Smooth muscle cell (in vitro differentiated cells): ENCODE results near the gene TTN. TPM values are rescaled to one million over a fixed set of nuclear protein-coding genes. Genes with fewer than 3 reads are reported as not detected.

Source experiments
- DNase-seq: peaks from one replicate; lab custom pipeline; 2025; ENCODE audit not compliant: unreplicated experiment; lab: John Stamatoyannopoulos, UW
- H2AFZ ChIP-seq: fragments of 200-600 bp; sonication (generic); 2 replicates; pipeline ENCODE4 v1.6.0; 2016; ENCODE audit warnings: antibody characterized with exemption, low read depth, mild to moderate bottlenecking
- H3F3A ChIP-seq: fragments of 200-600 bp; sonication (generic); 2 replicates; pipeline ENCODE4 v1.6.0; 2017; ENCODE audit warnings: antibody characterized with exemption, low read depth
- H3K27ac ChIP-seq: fragments of 200-600 bp; sonication (generic); 2 replicates; pipeline ENCODE4 v1.5.1; 2016; ENCODE audit warnings: low read depth, mild to moderate bottlenecking
- H3K27me3 ChIP-seq: fragments of 200-600 bp; sonication (generic); 2 replicates; pipeline ENCODE4 v1.6.1; 2016; ENCODE audit warnings: low read depth, mild to moderate bottlenecking
- H3K36me3 ChIP-seq: fragments of 200-600 bp; sonication (generic); 2 replicates; pipeline ENCODE4 v1.5.1; 2016; ENCODE audit warnings: low read depth
- H3K4me1 ChIP-seq: fragments of 200-600 bp; sonication (generic); 2 replicates; pipeline ENCODE4 v1.5.1; 2016; ENCODE audit warnings: low read depth
- H3K4me2 ChIP-seq: fragments of 200-600 bp; sonication (generic); 2 replicates; pipeline ENCODE4 v1.6.0; 2016; ENCODE audit warnings: mild to moderate bottlenecking
- H3K4me3 ChIP-seq: fragments of 200-600 bp; sonication (generic); 2 replicates; pipeline ENCODE4 v1.5.1; 2016; ENCODE audit warnings: mild to moderate bottlenecking
- H3K79me2 ChIP-seq: fragments of 200-600 bp; sonication (generic); 2 replicates; pipeline ENCODE4 v1.6.0; 2016; ENCODE audit warnings: low read depth, mild to moderate bottlenecking
- H3K9ac ChIP-seq: fragments of 200-600 bp; sonication (generic); 2 replicates; pipeline ENCODE4 v1.6.0; 2016; ENCODE audit warnings: low read depth
- H3K9me3 ChIP-seq: fragments of 200-600 bp; sonication (generic); replicated peaks from 2 replicates; pipeline ENCODE4 v1.5.1; 2016; ENCODE audit warnings: low read depth
- H4K20me1 ChIP-seq: fragments of 200-600 bp; sonication (generic); 2 replicates; pipeline ENCODE4 v1.6.0; 2016; ENCODE audit warnings: low read depth
- WGBS: methylation state at CpG from one replicate; pipeline ENCODE4 v1.1.7; 2016; ENCODE audit warnings: low lambda C conversion rate; 5-methylcytosine and 5-hydroxymethylcytosine counted together
- polyA plus RNA-seq: library from polyadenylated mRNA; unstranded; fragments of >200 nt; fragmentation: Nextera tagmentation; extraction: Ambion mirVana; gene quantifications from 2 replicates; pipeline ENCODE4 v1.2.1, GENCODE V29; 2016
- total RNA-seq: library from RNA; depleted of rRNA; stranded (reverse); fragments of >200 nt; gene quantifications from 2 replicates; pipeline ENCODE4 v1.2.3, GENCODE V29; 2014
- TF ChIP-seq, protein P1 (sequence below): fragments of 200-600 bp; sonication (generic); IDR thresholded peaks from 2 replicates; pipeline ENCODE4 v1.5.1; 2017; ENCODE audit warnings: borderline replicate concordance, mild to moderate bottlenecking, antibody characterized with exemption; ENCODE audit not compliant: insufficient read depth, poor library complexity, severe bottlenecking

The TTN gene
- total and polyA plus RNA-seq, 2 experiments from 2014 or later = 0.25 TPM; not detected in 1

DNA sequence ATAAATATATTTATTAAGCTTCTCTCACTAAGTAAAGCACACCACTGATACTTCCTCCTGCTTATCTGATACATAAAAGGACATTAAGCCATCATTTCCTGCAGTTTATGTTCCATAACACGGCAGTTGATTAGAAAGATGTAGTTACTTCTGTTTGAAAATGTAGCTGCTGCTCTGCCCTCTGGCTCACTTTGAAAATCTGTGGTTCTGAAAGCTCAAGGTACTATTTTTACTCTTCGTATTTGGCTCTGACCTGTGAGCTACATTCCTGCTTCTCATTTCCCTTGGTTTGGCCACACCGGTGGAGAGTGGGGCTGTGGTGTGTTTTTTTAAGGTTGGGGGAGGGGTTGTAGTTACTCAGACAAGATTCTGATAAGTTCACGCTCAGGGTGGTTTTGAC lies 12.8 kb upstream of the TTN start:
- Histone ChIP-seq H3K9ac (no peak overlapping the region), H3K4me3 (no peak overlapping the region), H3K9me3 (no peaks in the 10 kb centered on the region), H3K27ac (no peak overlapping the region), H3F3A (no peaks in the 10 kb centered on the region), H3K27me3 (peaks cover 3% of the 10 kb centered on the region), H4K20me1 (no peaks in the 10 kb centered on the region), H3K36me3 (no peaks in the 10 kb centered on the region), H3K4me1 (no peaks in the 10 kb centered on the region), H3K79me2 (no peaks in the 10 kb centered on the region), H3K4me2 (peak overlapping the region; percentile 75), H2AFZ (peak overlapping the region; percentile 74)
- WGBS = 49% methylated on average over 4 of the region's 4 CpGs
- DNase-seq = no peak
- TF ChIP-seq, protein P1, sequence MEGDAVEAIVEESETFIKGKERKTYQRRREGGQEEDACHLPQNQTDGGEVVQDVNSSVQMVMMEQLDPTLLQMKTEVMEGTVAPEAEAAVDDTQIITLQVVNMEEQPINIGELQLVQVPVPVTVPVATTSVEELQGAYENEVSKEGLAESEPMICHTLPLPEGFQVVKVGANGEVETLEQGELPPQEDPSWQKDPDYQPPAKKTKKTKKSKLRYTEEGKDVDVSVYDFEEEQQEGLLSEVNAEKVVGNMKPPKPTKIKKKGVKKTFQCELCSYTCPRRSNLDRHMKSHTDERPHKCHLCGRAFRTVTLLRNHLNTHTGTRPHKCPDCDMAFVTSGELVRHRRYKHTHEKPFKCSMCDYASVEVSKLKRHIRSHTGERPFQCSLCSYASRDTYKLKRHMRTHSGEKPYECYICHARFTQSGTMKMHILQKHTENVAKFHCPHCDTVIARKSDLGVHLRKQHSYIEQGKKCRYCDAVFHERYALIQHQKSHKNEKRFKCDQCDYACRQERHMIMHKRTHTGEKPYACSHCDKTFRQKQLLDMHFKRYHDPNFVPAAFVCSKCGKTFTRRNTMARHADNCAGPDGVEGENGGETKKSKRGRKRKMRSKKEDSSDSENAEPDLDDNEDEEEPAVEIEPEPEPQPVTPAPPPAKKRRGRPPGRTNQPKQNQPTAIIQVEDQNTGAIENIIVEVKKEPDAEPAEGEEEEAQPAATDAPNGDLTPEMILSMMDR = no peak

DNA sequence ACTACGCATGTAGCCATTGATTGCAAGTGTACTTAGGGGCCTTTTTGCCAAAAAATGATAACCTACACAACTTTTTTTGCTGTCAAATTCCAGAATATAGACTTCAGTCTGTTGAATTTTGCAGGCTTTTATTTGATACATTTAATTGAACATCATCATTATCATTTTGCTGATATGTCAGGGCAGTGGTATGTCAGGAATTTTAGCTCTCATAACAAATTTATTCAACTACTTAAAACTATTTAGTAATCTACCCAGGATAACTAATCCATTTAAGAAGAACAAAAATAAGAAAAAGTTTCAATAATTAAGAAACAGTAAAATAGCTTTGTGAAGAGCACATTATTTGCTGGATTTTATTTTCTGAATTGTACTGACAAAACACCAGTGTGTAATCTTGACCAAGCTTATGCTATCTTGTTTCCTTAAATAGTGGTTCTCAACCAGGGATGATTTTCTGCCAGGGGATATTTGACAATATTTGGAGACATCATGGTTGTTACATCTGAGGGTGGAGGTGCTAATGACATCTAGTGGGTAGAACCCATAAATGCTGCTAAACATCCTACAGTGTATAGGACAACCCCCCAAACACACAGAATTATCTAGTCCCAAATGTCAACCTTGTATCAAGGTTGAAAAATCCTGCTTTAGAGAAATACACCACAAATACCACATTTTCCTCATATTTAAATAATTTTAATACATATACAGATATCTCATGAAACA lies 12.1 kb upstream of the TTN start:
- H3K4me1 ChIP-seq = no peaks in the 10 kb centered on the region
- 39% methylated on average over 1 of the region's 1 CpG for WGBS
- H3K4me3 ChIP-seq = no peak overlapping the region
- no peak overlapping the region for H3K9ac ChIP-seq
- H2AFZ ChIP-seq = no peak overlapping the region
- peak overlapping the region; percentile 19 for H3K27ac ChIP-seq
- TF ChIP-seq, protein P1 = no peak
- peak overlapping the region; percentile 75 for H3K4me2 ChIP-seq
- H3F3A ChIP-seq = no peaks in the 10 kb centered on the region
- H3K27me3 ChIP-seq = peaks cover 3% of the 10 kb centered on the region
- no peaks in the 10 kb centered on the region for H3K36me3 ChIP-seq
- no peaks in the 10 kb centered on the region for H4K20me1 ChIP-seq
- DNase-seq = no peak
- H3K9me3 ChIP-seq = no peaks in the 10 kb centered on the region
- no peaks in the 10 kb centered on the region for H3K79me2 ChIP-seq

- no peaks in the 10 kb centered on the region for H3K9me3 ChIP-seq
- no peaks in the 10 kb centered on the region for H3K36me3 ChIP-seq
- no peak overlapping the region for H2AFZ ChIP-seq
- TF ChIP-seq, protein P1 = no peak
- no peaks in the 10 kb centered on the region for H3K79me2 ChIP-seq
- H3K27me3 ChIP-seq = no peaks in the 10 kb centered on the region
- H3K4me3 ChIP-seq = no peak overlapping the region
- H3F3A ChIP-seq = no peaks in the 10 kb centered on the region
- H3K27ac ChIP-seq = no peak overlapping the region
- DNase-seq = no peak
- no peak overlapping the region for H3K4me2 ChIP-seq
- H3K9ac ChIP-seq = no peak overlapping the region
- WGBS = 91% methylated on average over 2 of the region's 2 CpGs
- no peaks in the 10 kb centered on the region for H4K20me1 ChIP-seq
- H3K4me1 ChIP-seq = no peaks in the 10 kb centered on the region
Observed at GRCh38 chr2:178811901-178812300, 4.7 kb upstream of the TTN start.

- Histone ChIP-seq H3K27ac (no peak overlapping the region), H3K4me1 (no peaks in the 10 kb centered on the region), H3K9ac (no peak overlapping the region), H3K79me2 (no peaks in the 10 kb centered on the region), H3K27me3 (no peaks in the 10 kb centered on the region), H3K9me3 (no peaks in the 10 kb centered on the region), H4K20me1 (no peaks in the 10 kb centered on the region), H2AFZ (no peak overlapping the region), H3K4me3 (no peak overlapping the region), H3F3A (no peaks in the 10 kb centered on the region), H3K36me3 (no peaks in the 10 kb centered on the region), H3K4me2 (no peak overlapping the region)
- TF ChIP-seq, protein P1 = no peak
- WGBS = 86% methylated on average over 2 of the region's 2 CpGs
- DNase-seq = no peak
Observed at GRCh38 chr2:178811045-178811444, 3.8 kb upstream of the TTN start.
